ENCODE results near the gene METRNL.
"Not testable (repeated sequence)": the region's sequence is repeated elsewhere in the genome, so short reads cannot be mapped to it uniquely, and the experiment has no call there.

The METRNL gene, protein sequence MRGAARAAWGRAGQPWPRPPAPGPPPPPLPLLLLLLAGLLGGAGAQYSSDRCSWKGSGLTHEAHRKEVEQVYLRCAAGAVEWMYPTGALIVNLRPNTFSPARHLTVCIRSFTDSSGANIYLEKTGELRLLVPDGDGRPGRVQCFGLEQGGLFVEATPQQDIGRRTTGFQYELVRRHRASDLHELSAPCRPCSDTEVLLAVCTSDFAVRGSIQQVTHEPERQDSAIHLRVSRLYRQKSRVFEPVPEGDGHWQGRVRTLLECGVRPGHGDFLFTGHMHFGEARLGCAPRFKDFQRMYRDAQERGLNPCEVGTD

DNA sequence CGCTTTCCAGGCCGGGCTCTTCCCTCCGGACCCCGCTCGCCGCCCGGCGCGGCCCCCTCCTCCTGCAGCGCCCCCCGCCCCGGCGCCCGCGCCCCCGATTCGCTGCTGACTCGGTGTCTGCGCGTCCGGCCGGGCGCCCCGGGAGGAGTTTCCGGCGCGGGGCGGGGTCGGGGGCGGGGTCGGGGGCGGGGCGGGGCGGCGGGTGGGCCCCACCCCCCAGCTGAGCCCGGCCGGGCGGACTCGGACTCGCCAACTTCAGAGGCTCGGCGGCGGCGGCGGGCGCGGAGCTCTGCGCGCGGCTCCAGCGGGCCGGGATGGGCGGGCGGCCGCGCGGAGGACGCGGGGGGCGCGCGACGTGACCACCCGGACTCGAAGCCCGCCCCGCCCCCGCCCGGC, at the start of gene METRNL:
Gene METRNL, plus strand, starts transcription at position 258 of the 396 bp plus-strand sequence. CDS start 207 bp downstream, outside the sequence.
- Histone ChIP-seq H3K9ac (ENCODE audit: low read depth, low read length) (peak within 1 kb of the TSS; percentile 69), H3K36me3 (ENCODE audit: insufficient read depth, low read length) (no peaks in the 10 kb centered on the region), H3K9me3 (ENCODE audit: control insufficient read depth, insufficient read depth, low read length) (no peaks in the 10 kb centered on the region), H3K4me1 (ENCODE audit: insufficient read depth, low read length) (peaks cover 20% of the 10 kb centered on the region)

DNA sequence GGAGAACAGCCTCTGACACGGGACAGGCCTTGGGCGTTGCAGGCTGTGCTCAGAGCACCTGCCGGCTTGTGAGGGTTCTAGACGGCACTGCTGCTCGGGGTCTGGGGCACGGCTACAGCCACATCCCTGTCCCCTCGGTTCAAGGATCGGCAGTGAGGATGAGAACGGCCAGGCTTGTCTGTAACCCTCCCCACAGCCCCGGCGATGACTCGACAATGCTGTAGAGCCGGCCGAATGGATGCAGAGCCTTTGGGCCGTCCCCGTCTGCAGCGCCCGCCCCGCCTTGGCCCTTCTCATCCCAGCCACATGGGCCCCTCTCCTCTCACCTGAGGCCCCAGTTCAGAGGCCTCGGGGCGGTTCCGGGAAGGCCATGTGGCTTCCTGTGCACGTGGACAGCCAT, 49.0 kb upstream of the METRNL start:
- Histone ChIP-seq H3K4me1 (ENCODE audit: insufficient read depth, low read length) (no peaks in the 10 kb centered on the region), H3K9me3 (ENCODE audit: control insufficient read depth, insufficient read depth, low read length) (peaks cover 5% of the 10 kb centered on the region; the same call in 1 of the 2 replicates), H3K9ac (ENCODE audit: low read depth, low read length) (no peak overlapping the region), H3K36me3 (ENCODE audit: insufficient read depth, low read length) (no peaks in the 10 kb centered on the region; the same call in 1 of the 2 replicates)

DNA sequence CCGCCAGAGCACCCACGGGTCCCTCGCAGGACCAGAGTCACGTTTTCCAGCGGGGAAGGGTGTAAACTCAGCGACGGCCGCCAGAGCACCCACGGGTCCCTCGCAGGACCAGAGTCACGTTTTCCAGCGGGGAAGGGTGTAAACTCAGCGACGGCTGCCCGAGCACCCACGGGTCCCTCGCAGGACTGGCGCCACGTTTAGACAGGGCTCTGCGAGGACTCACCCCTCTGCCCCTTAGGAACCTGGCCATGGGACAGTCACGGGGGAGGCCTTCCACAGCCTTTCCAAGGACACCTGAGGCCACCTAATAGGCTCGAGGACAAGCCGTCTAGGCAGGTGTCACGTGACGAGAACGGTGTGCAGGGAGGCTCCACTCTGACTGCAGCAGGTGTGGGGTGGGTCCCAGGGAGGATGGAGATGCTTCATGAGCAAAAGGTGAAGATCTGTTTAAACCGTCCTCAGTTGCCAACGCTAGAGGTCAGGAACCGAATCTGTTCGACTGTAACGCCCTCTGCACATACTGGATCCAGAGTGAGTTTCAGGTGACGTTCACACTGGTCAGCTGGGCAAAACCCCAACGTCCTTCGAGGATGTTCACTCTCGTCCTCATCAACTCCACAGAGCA, 48.0 kb upstream of the METRNL start:
- Histone ChIP-seq H3K4me1 (ENCODE audit: insufficient read depth, low read length) (no peaks in the 10 kb centered on the region), H3K9me3 (ENCODE audit: control insufficient read depth, insufficient read depth, low read length) (peaks cover 5% of the 10 kb centered on the region; the same call in 1 of the 2 replicates), H3K36me3 (ENCODE audit: insufficient read depth, low read length) (no peaks in the 10 kb centered on the region; the same call in 1 of the 2 replicates), H3K9ac (ENCODE audit: low read depth, low read length) (no peak overlapping the region)

DNA sequence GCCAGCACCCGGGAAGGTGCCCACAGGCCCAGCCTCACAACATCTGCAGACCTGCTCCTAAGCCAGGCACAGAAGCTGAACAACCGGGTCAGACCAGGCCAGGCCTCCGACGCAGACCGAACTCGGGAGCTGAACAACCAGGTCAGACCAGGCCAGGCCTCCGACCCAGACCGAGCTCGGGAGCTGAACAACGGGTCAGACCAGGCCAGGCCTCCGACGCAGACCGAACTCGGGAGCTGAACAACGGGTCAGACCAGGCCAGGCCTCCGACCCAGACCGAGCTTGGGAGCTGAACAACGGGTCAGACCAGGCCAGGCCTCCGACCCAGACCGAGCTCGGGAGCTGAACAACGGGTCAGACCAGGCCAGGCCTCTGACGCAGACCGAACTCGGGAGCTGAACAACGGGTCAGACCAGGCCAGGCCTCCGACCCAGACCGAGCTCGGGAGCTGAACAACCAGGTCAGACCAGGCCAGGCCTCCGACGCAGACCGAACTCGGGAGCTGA, 47.4 kb upstream of the METRNL start:
- H3K36me3 ChIP-seq (ENCODE audit: insufficient read depth, low read length); H3K4me1 ChIP-seq (ENCODE audit: insufficient read depth, low read length); H3K9ac ChIP-seq (ENCODE audit: low read depth, low read length); H3K9me3 ChIP-seq (ENCODE audit: control insufficient read depth, insufficient read depth, low read length): not testable (repeated sequence)

DNA sequence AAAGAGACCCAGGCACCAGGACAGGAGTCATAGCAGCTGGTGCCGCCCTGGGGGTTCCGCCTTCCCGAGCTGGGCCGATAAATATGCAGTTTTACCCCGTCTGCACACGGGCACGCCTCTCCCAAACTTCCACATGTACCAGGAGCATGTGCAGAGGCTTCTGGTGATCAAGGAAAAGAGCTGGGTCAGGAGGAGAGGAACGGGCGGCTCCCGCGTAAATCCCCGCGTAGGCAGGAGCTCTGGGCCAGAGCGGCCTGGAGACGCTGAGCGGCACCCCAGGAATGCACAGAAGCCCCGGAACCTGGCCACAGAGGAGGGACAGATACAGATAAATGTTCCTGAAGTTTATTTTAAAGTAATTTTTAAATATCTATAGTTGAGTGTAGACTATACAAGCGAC, 46.6 kb upstream of the METRNL start:
- Histone ChIP-seq H3K36me3 (ENCODE audit: insufficient read depth, low read length) (no peaks in the 10 kb centered on the region; the same call in 1 of the 2 replicates), H3K4me1 (ENCODE audit: insufficient read depth, low read length) (no peaks in the 10 kb centered on the region), H3K9me3 (ENCODE audit: control insufficient read depth, insufficient read depth, low read length) (peaks cover 5% of the 10 kb centered on the region; the same call in 1 of the 2 replicates), H3K9ac (ENCODE audit: low read depth, low read length) (no peak overlapping the region)

DNA sequence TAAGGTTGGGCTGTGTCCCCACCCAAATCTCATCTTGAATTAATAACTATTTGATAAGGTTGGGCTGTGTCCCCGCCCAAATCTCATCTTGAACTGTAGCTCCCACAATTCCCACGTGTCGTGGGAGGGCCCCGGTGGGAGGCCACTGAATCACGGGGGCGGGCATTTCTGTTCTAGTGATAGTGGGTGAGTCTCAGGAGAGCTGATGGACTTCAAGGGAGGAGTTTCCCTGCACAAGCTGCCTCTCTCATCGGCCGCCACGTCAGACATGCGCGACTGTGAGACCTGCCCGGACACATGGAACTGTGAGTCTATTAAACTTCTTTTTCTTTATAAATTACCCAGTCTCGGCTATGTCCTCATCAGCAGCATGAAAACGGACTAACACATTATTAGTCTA, 44.9 kb upstream of the METRNL start:
- Histone ChIP-seq H3K36me3 (ENCODE audit: insufficient read depth, low read length) (no peaks in the 10 kb centered on the region; the same call in 1 of the 2 replicates), H3K9ac (ENCODE audit: low read depth, low read length) (no peak overlapping the region), H3K9me3 (ENCODE audit: control insufficient read depth, insufficient read depth, low read length) (no peaks in the 10 kb centered on the region), H3K4me1 (ENCODE audit: insufficient read depth, low read length) (no peaks in the 10 kb centered on the region)

DNA sequence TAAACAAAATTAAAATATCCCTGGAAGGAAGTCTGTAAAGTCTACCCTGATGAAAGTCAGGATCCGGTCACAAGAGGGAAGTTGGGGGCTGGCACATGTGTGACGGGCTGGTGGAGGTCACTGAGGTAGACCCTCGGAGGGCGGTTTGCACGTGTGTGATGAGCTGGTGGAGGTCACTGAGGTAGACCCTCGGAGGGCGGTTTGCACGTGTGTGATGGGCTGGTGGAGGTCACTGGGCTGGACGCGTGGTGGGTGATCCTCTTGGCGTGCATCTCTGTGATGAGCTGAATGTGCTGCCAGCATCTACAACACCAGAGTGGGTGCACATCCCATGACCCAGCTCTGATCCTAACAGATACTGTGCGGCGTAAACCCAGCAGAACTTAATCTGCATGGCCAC, 43.7 kb upstream of the METRNL start:
- no peaks in the 10 kb centered on the region; the same call in 1 of the 2 replicates for H3K36me3 ChIP-seq (ENCODE audit: insufficient read depth, low read length)
- H3K9ac ChIP-seq (ENCODE audit: low read depth, low read length), result no peak overlapping the region
- H3K9me3 ChIP-seq (ENCODE audit: control insufficient read depth, insufficient read depth, low read length), result peaks cover 7% of the 10 kb centered on the region; the same call in 1 of the 2 replicates
- no peaks in the 10 kb centered on the region for H3K4me1 ChIP-seq (ENCODE audit: insufficient read depth, low read length)

DNA sequence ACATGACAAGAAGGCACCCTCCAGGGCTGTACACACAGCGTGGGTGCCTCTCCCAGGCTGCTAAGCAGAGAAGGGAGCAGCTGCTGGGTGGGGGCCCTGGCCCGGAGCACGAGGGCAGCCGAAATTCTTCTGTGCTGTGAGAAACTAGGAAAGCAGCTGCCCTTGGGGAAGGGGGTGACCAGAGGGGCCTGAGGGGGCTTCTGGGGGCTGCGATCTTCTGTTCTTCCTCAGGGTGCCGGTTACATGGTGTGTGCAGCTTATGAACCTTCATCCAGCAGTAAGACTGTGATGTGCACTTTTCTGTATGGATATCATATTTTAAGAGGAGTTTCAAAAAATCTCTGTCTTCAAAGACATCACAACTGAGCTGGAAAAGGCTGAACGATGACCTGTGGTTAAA, 43.2 kb upstream of the METRNL start:
- H3K9ac ChIP-seq (ENCODE audit: low read depth, low read length), result no peak overlapping the region
- H3K36me3 ChIP-seq (ENCODE audit: insufficient read depth, low read length), result no peaks in the 10 kb centered on the region; the same call in 1 of the 2 replicates
- no peaks in the 10 kb centered on the region for H3K4me1 ChIP-seq (ENCODE audit: insufficient read depth, low read length)
- H3K9me3 ChIP-seq (ENCODE audit: control insufficient read depth, insufficient read depth, low read length), result peaks cover 9% of the 10 kb centered on the region

DNA sequence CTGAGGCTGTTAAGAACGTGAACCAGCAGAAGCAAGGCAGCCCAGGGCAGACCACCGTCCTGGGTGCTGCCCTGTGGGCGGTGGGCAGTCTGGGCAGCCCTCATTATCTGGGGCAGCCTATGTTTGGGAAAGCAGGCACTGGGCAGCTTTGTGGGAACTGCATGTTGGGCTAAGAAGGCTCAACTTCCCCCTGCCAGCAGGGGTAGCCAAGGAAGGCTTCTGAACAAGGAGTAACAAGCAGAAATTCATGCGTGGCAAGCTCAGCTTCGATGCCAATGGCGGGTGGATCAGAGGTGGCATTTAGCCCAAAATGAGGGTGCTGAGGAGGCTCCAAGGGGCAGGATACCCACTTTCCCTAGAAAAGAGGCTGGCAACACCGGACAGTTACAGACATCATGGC, 42.7 kb upstream of the METRNL start:
- Histone ChIP-seq H3K9ac (ENCODE audit: low read depth, low read length) (no peak overlapping the region), H3K36me3 (ENCODE audit: insufficient read depth, low read length) (no peaks in the 10 kb centered on the region; the same call in 1 of the 2 replicates), H3K4me1 (ENCODE audit: insufficient read depth, low read length) (no peaks in the 10 kb centered on the region), H3K9me3 (ENCODE audit: control insufficient read depth, insufficient read depth, low read length) (peaks cover 14% of the 10 kb centered on the region)

DNA sequence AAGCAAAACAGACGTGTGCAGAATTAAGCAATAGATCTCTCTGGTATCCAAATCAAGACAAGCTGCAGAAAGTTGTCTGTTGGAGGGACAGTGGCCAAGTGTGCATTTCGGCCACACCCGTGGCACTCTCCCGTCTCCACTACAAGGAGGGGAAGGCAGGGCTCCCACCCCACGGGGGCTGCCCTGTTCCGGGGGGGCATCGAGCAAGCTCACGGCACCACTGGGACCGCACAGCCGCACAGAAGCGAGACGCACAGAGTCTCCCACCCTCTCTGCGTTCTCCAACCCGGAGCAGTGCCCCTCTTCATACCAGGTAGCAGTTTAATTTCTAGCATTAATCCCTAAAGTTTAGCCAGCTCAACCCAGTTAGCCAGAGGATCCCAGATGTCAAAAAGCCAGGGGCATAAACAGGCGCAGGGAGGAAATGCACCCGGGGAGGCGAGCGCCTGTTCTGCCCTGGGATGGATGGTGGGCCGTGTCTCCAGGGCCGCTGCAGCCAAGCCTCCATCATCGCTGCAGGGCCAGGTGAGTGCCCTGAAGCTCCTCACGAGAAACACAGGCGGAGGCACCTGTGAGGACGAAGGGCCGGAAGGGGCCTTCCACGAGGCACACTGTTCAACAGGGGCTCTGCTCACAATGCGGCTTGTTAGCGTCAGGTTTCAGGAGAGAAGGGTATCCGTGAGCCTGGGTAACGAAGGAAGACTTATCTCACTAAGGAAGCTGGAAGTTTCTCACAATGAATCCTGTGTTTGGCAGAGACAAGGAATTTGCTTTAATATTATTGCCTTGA, 42.1 kb upstream of the METRNL start:
- Histone ChIP-seq H3K9me3 (ENCODE audit: control insufficient read depth, insufficient read depth, low read length) (peaks cover 18% of the 10 kb centered on the region), H3K4me1 (ENCODE audit: insufficient read depth, low read length) (no peaks in the 10 kb centered on the region), H3K9ac (ENCODE audit: low read depth, low read length) (no peak overlapping the region), H3K36me3 (ENCODE audit: insufficient read depth, low read length) (no peaks in the 10 kb centered on the region; the same call in 1 of the 2 replicates)

DNA sequence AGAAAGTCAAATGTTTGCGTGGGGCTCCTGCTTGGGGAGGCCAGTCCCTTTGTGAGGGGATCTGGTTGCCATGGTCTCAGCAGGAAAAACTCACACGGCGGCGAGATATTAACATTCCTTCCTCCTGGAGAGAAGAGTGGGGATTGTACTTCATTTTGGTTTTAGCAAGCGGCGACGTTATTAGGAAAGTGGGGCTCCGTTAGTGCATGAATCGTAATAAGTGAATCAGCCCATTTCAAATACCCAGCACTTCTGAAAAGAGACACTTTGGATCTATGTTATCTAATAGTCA, 41.6 kb upstream of the METRNL start:
- Histone ChIP-seq H3K36me3 (ENCODE audit: insufficient read depth, low read length) (no peaks in the 10 kb centered on the region; the same call in 1 of the 2 replicates), H3K9me3 (ENCODE audit: control insufficient read depth, insufficient read depth, low read length) (peaks cover 22% of the 10 kb centered on the region)

DNA sequence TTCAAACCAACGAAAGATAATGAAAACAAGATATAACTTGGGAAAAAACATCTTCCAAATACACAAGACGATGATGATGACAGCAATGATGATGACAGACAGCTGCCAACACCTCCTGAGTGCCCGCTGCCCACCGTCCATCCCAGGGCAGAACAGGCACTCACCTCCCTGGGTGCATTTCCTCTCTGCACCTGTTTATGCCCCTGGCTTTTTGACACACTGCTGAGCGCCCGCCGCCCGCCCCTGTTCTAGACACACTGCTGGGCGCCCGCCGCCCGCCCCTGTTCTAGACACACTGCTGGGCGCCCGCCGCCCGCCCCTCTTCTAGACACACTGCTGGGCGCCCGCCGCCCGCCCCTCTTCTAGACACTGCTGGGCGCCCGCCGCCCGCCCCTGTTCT, 40.4 kb upstream of the METRNL start:
- not testable (repeated sequence) for H3K4me1 ChIP-seq (ENCODE audit: insufficient read depth, low read length); H3K36me3 ChIP-seq (ENCODE audit: insufficient read depth, low read length); H3K9ac ChIP-seq (ENCODE audit: low read depth, low read length)
- peaks cover 23% of the 10 kb centered on the region for H3K9me3 ChIP-seq (ENCODE audit: control insufficient read depth, insufficient read depth, low read length)

More for the DNA sequence above, 41.6 kb upstream of the METRNL start:
- Histone ChIP-seq H3K9ac (ENCODE audit: low read depth, low read length) (no peak overlapping the region), H3K4me1 (ENCODE audit: insufficient read depth, low read length) (no peaks in the 10 kb centered on the region)

DNA sequence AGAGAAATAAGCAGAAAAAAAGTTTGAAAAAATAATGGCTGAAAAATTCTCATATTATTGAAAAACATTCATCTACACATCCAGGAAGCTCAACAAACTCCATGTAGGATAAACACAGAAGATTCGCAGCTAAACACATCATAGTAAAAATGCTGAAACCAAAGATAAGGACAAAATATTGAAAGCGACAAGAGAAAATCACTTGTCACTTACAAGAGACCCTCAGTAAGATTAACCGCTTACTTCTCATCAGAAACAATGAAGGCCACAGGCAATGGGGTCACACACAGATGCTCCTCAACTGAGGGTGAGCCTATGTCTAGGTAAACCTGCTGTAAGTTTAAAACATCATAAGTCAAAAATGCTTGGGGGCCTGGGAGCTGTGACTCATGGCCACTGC, 38.1 kb upstream of the METRNL start:
- Histone ChIP-seq H3K4me1 (ENCODE audit: insufficient read depth, low read length) (no peaks in the 10 kb centered on the region), H3K9ac (ENCODE audit: low read depth, low read length) (no peak overlapping the region), H3K9me3 (ENCODE audit: control insufficient read depth, insufficient read depth, low read length) (peaks cover 23% of the 10 kb centered on the region), H3K36me3 (ENCODE audit: insufficient read depth, low read length) (peaks cover under 1% of the 10 kb centered on the region; the same call in 1 of the 2 replicates)

DNA sequence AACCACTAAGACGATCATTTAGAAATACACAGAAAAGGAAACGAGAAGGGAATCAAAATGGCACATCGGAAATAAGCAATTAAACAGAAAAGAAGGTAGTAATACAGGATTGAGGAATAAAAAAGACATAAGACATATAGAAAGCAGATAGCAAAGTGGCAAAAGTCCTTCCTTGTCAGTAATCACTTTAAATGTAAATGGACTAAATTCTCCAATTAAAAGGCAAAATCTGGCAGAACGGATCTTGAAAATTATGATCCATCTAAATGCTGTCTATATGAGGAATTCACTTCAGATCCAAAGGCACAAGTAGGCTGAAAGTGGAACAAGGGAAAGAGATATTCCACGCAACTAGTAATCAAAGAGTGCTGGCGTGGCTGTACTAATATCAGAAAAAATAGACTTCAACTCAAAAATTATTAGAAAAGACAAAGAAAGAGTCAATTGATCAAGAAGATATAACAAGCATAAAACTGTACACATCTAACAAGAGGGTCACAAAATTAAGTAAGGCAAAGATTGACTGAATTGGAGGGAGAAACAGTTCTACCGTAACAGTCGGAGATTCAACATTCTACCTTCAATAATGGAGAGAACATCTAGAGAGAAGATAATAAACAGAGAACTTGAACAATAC, 36.8 kb upstream of the METRNL start:
- peaks cover 23% of the 10 kb centered on the region for H3K9me3 ChIP-seq (ENCODE audit: control insufficient read depth, insufficient read depth, low read length)

More for the DNA sequence above, 36.8 kb upstream of the METRNL start:
- no peaks in the 10 kb centered on the region for H3K4me1 ChIP-seq (ENCODE audit: insufficient read depth, low read length)
- peaks cover 6% of the 10 kb centered on the region; the same call in 1 of the 2 replicates for H3K36me3 ChIP-seq (ENCODE audit: insufficient read depth, low read length)
- no peak overlapping the region for H3K9ac ChIP-seq (ENCODE audit: low read depth, low read length)

Data from ES-I3 (cell line).